ENCODE results near the gene FOXN3. TPM values are rescaled to one million over a fixed set of nuclear protein-coding genes. Genes with fewer than 3 reads are reported as not detected.

Gene FOXN3
- polyA plus RNA-seq, 1 donor (not counting 4 experiments of a cell fraction or from before 2014, with no cell fraction given), result 10.2 TPM

GRCh38 chr14:89382487-89382886 is 34.5 kb downstream of the FOXN3 start:
- Histone ChIP-seq H3K36me3 (ENCODE audit: control insufficient read depth in 2 of 2, extremely low read depth in 1 of 2, insufficient read depth in 2 of 2, low read length in 2 of 2) (no peaks in the 10 kb centered on the region), H3K4me3 (ENCODE audit: control insufficient read depth in 2 of 3, extremely low read depth in 1 of 3, insufficient read depth in 2 of 3, low read depth in 1 of 3, low read length in 3 of 3) (no peak overlapping the region), H3K9me1 (ENCODE audit: control insufficient read depth, extremely low read depth, insufficient read depth, low read length) (no peaks in the 10 kb centered on the region), H3K9ac (ENCODE audit: control insufficient read depth, extremely low read depth, insufficient read depth, low read length) (no peak overlapping the region), H4K20me1 (ENCODE audit: control insufficient read depth, extremely low read depth, insufficient read depth, low read length) (no peaks in the 10 kb centered on the region), H3K27ac (ENCODE audit: control insufficient read depth, insufficient read depth, low read length) (no peak overlapping the region), H3K79me2 (ENCODE audit: control insufficient read depth, insufficient read depth, low read length) (no peaks in the 10 kb centered on the region), H3K4me1 (ENCODE audit: control insufficient read depth, extremely low read depth, insufficient read depth, low read length) (peaks cover 2% of the 10 kb centered on the region), H3K9me3 (ENCODE audit: control insufficient read depth, low read depth, low read length) (peaks cover 3% of the 10 kb centered on the region), H2AFZ (ENCODE audit: control insufficient read depth, low read length) (no peak overlapping the region), H3K27me3 (ENCODE audit: control insufficient read depth, extremely low read depth, insufficient read depth, low read length) (no peaks in the 10 kb centered on the region), H3K4me2 (ENCODE audit: control insufficient read depth, extremely low read depth, insufficient read depth, low read depth, low read length) (no peak overlapping the region)
- dilution Hi-C loops (cut with MboI; ENCODE audit: extremely low pct_ligation_motif_present, low sequenced_read_pairs), result no loop called here
- FAIRE-seq, result no peak
- TF ChIP-seq CTCF (optimal IDR thresholded peaks at IDR 0.05 in 1 of 3, IDR thresholded peaks at IDR 0.05 in 1 of 3, conservative IDR thresholded peaks at IDR 0.05 in 1 of 3; ENCODE audit: extremely low read depth in 1 of 3, insufficient read depth in 2 of 3, low read length in 3 of 3), result no peak
- no peak for TF ChIP-seq EZH2 (IDR thresholded peaks at IDR 0.05; ENCODE audit: low read length)
- DNase-seq (ENCODE audit: low read depth, low spot score), result no peak

- H3K4me1 ChIP-seq (ENCODE audit: control insufficient read depth, extremely low read depth, insufficient read depth, low read length), result peaks cover 2% of the 10 kb centered on the region
- H4K20me1 ChIP-seq (ENCODE audit: control insufficient read depth, extremely low read depth, insufficient read depth, low read length), result no peaks in the 10 kb centered on the region
- no peak overlapping the region for H3K4me2 ChIP-seq (ENCODE audit: control insufficient read depth, extremely low read depth, insufficient read depth, low read depth, low read length)
- no peaks in the 10 kb centered on the region for H3K9me1 ChIP-seq (ENCODE audit: control insufficient read depth, extremely low read depth, insufficient read depth, low read length)
- H3K79me2 ChIP-seq (ENCODE audit: control insufficient read depth, insufficient read depth, low read length), result no peaks in the 10 kb centered on the region
- dilution Hi-C loops (cut with MboI; ENCODE audit: extremely low pct_ligation_motif_present, low sequenced_read_pairs), result no loop called here
- no peak overlapping the region for H3K9ac ChIP-seq (ENCODE audit: control insufficient read depth, extremely low read depth, insufficient read depth, low read length)
- no peak overlapping the region for H3K27ac ChIP-seq (ENCODE audit: control insufficient read depth, insufficient read depth, low read length)
- H3K27me3 ChIP-seq (ENCODE audit: control insufficient read depth, extremely low read depth, insufficient read depth, low read length), result no peaks in the 10 kb centered on the region
- no peak for TF ChIP-seq EZH2 (IDR thresholded peaks at IDR 0.05; ENCODE audit: low read length)
- TF ChIP-seq CTCF (optimal IDR thresholded peaks at IDR 0.05 in 1 of 3, IDR thresholded peaks at IDR 0.05 in 1 of 3, conservative IDR thresholded peaks at IDR 0.05 in 1 of 3; ENCODE audit: extremely low read depth in 1 of 3, insufficient read depth in 2 of 3, low read length in 3 of 3), result no peak
- no peak overlapping the region for H2AFZ ChIP-seq (ENCODE audit: control insufficient read depth, low read length)
- H3K9me3 ChIP-seq (ENCODE audit: control insufficient read depth, low read depth, low read length), result peaks cover 3% of the 10 kb centered on the region
- H3K4me3 ChIP-seq (ENCODE audit: control insufficient read depth in 2 of 3, extremely low read depth in 1 of 3, insufficient read depth in 2 of 3, low read depth in 1 of 3, low read length in 3 of 3), result no peak overlapping the region
- FAIRE-seq (no peak), DNase-seq (ENCODE audit: low read depth, low spot score) (no peak)
- H3K36me3 ChIP-seq (ENCODE audit: control insufficient read depth in 2 of 2, extremely low read depth in 1 of 2, insufficient read depth in 2 of 2, low read length in 2 of 2), result no peaks in the 10 kb centered on the region
Observed at GRCh38 chr14:89379891-89380820, 36.9 kb downstream of the FOXN3 start.
